Activated naive CD4-positive, alpha-beta T cell treated with anti-CD3 and anti-CD28 coated beads for 36 hours (primary cell): Measurements from ENCODE around the gene ASIC2. TPM values are rescaled to one million over a fixed set of nuclear protein-coding genes. Genes with fewer than 3 reads are reported as not detected.

Experiments
- CTCF ChIA-PET: fragments of 350-600 bp; sonication (Branson Sonifier 250); formaldehyde crosslinking; loops from one replicate; lab custom pipeline; 2021; ENCODE audit warnings: antibody characterized with exemption; lab: Charles Lee
- DNase-seq: peaks from one replicate; pipeline ENCODE4 v3.0.0-alpha.2; 2020
- H3K27ac Mint-ChIP-seq: one replicate; pipeline ENCODE4 v1.8.0; 2021; ENCODE audit warnings: mild to moderate bottlenecking, mixed read lengths
- H3K27me3 Mint-ChIP-seq: one replicate; pipeline ENCODE4 v1.8.0; 2021; ENCODE audit warnings: low read depth, mixed read lengths
- H3K36me3 Mint-ChIP-seq: one replicate; pipeline ENCODE4 v1.8.0; 2021; ENCODE audit warnings: low read depth, mixed read lengths
- H3K4me1 Mint-ChIP-seq: one replicate; pipeline ENCODE4 v1.8.0; 2021; ENCODE audit warnings: low read depth, mixed read lengths
- H3K4me3 Mint-ChIP-seq: one replicate; pipeline ENCODE4 v1.8.0; 2021; ENCODE audit warnings: mild to moderate bottlenecking, moderate library complexity, mixed read lengths
- H3K9me3 Mint-ChIP-seq: one replicate; pipeline ENCODE4 v1.8.0; 2021; ENCODE audit warnings: mixed read lengths
- intact Hi-C: fragments of 100-400 bp; cut with micrococcal nuclease; formaldehyde crosslinking; loops from one replicate; pipeline ENCODE4 v1.15.1; 2023
- total RNA-seq, 2 experiments: library from RNA; stranded (reverse); gene quantifications; one replicate each; pipeline ENCODE4 v1.2.3, GENCODE V29; 2021

Gene ASIC2
- total RNA-seq, 2 experiments from 2014 or later = not detected

GRCh38 chr17:33280162-33280943, 12.7 kb downstream of the ASIC2 start:
- intact Hi-C loops = no loop called here
- H3K4me3 Mint-ChIP-seq = no peak overlapping the region
- no peaks in the 10 kb centered on the region for H3K36me3 Mint-ChIP-seq
- CTCF ChIA-PET = no interaction called here
- H3K9me3 Mint-ChIP-seq = no peaks in the 10 kb centered on the region
- DNase-seq = no peak
- no peak overlapping the region for H3K27ac Mint-ChIP-seq
- peaks cover 7% of the 10 kb centered on the region for H3K27me3 Mint-ChIP-seq
- H3K4me1 Mint-ChIP-seq = no peaks in the 10 kb centered on the region

- no peaks in the 10 kb centered on the region for H3K4me1 Mint-ChIP-seq
- H3K27ac Mint-ChIP-seq = no peak overlapping the region
- H3K27me3 Mint-ChIP-seq = peaks cover 7% of the 10 kb centered on the region
- H3K36me3 Mint-ChIP-seq = no peaks in the 10 kb centered on the region
- no peak for DNase-seq
- H3K4me3 Mint-ChIP-seq = no peak overlapping the region
- CTCF ChIA-PET = interaction anchor here (0.6 kb wide), 1 partner anchor 10 kb away, joined by 3 read pairs; no protein-coding TSS in a partner anchor
- H3K9me3 Mint-ChIP-seq = no peaks in the 10 kb centered on the region
- intact Hi-C loops = no loop called here
These were observed 15.5 kb downstream of the ASIC2 start for GRCh38 chr17:33277436-33278100.

GRCh38 chr17:33273743-33274410, 19.2 kb downstream of the ASIC2 start:
- DNase-seq = no peak
- intact Hi-C loops = no loop called here
- Mint-ChIP-seq H3K4me3 (no peak overlapping the region), H3K36me3 (no peaks in the 10 kb centered on the region), H3K27ac (no peak overlapping the region), H3K9me3 (no peaks in the 10 kb centered on the region), H3K27me3 (peaks cover 2% of the 10 kb centered on the region), H3K4me1 (no peaks in the 10 kb centered on the region)
- CTCF ChIA-PET = no interaction called here

- H3K4me1 Mint-ChIP-seq = no peaks in the 10 kb centered on the region
- CTCF ChIA-PET = no interaction called here
- H3K4me3 Mint-ChIP-seq = no peak overlapping the region
- intact Hi-C loops = no loop called here
- H3K27ac Mint-ChIP-seq = no peak overlapping the region
- no peaks in the 10 kb centered on the region for H3K36me3 Mint-ChIP-seq
- peaks cover 2% of the 10 kb centered on the region for H3K27me3 Mint-ChIP-seq
- no peak for DNase-seq
- no peaks in the 10 kb centered on the region for H3K9me3 Mint-ChIP-seq
These were observed 19.8 kb downstream of the ASIC2 start for GRCh38 chr17:33273271-33273670.

GRCh38 chr17:33272438-33272837, 20.7 kb downstream of the ASIC2 start:
- H3K9me3 Mint-ChIP-seq = no peaks in the 10 kb centered on the region
- H3K36me3 Mint-ChIP-seq = no peaks in the 10 kb centered on the region
- CTCF ChIA-PET = no interaction called here
- no peaks in the 10 kb centered on the region for H3K27me3 Mint-ChIP-seq
- no peak for DNase-seq
- intact Hi-C loops = no loop called here
- no peaks in the 10 kb centered on the region for H3K4me1 Mint-ChIP-seq
- H3K27ac Mint-ChIP-seq = no peak overlapping the region
- H3K4me3 Mint-ChIP-seq = no peak overlapping the region

GRCh38 chr17:33269337-33270060, 23.6 kb downstream of the ASIC2 start:
- no peak for DNase-seq
- H3K36me3 Mint-ChIP-seq = no peaks in the 10 kb centered on the region
- no peak overlapping the region for H3K4me3 Mint-ChIP-seq
- CTCF ChIA-PET = no interaction called here
- intact Hi-C loops = no loop called here
- H3K9me3 Mint-ChIP-seq = no peaks in the 10 kb centered on the region
- no peak overlapping the region for H3K27ac Mint-ChIP-seq
- no peaks in the 10 kb centered on the region for H3K4me1 Mint-ChIP-seq
- H3K27me3 Mint-ChIP-seq = peaks cover 4% of the 10 kb centered on the region

GRCh38 chr17:33267851-33268548, 25.1 kb downstream of the ASIC2 start:
- no peak for DNase-seq
- Mint-ChIP-seq H3K27ac (no peak overlapping the region), H3K9me3 (no peaks in the 10 kb centered on the region), H3K27me3 (peaks cover 4% of the 10 kb centered on the region), H3K4me3 (no peak overlapping the region), H3K4me1 (no peaks in the 10 kb centered on the region), H3K36me3 (no peaks in the 10 kb centered on the region)
- intact Hi-C loops = no loop called here
- CTCF ChIA-PET = no interaction called here

GRCh38 chr17:33267271-33267790, 25.8 kb downstream of the ASIC2 start:
- Mint-ChIP-seq H3K27ac (no peak overlapping the region), H3K36me3 (no peaks in the 10 kb centered on the region), H3K4me1 (no peaks in the 10 kb centered on the region), H3K27me3 (peaks cover 4% of the 10 kb centered on the region), H3K9me3 (no peaks in the 10 kb centered on the region), H3K4me3 (no peak overlapping the region)
- intact Hi-C loops = no loop called here
- CTCF ChIA-PET = no interaction called here
- DNase-seq = no peak

GRCh38 chr17:33266611-33267010, 26.5 kb downstream of the ASIC2 start:
- intact Hi-C loops = no loop called here
- no peaks in the 10 kb centered on the region for H3K9me3 Mint-ChIP-seq
- CTCF ChIA-PET = no interaction called here
- no peak overlapping the region for H3K27ac Mint-ChIP-seq
- H3K27me3 Mint-ChIP-seq = peaks cover 4% of the 10 kb centered on the region
- H3K36me3 Mint-ChIP-seq = no peaks in the 10 kb centered on the region
- no peak for DNase-seq
- no peak overlapping the region for H3K4me3 Mint-ChIP-seq
- no peaks in the 10 kb centered on the region for H3K4me1 Mint-ChIP-seq

- no peak overlapping the region for H3K27ac Mint-ChIP-seq
- H3K9me3 Mint-ChIP-seq = no peaks in the 10 kb centered on the region
- peaks cover 4% of the 10 kb centered on the region for H3K27me3 Mint-ChIP-seq
- no peak overlapping the region for H3K4me3 Mint-ChIP-seq
- H3K36me3 Mint-ChIP-seq = no peaks in the 10 kb centered on the region
- intact Hi-C loops = no loop called here
- H3K4me1 Mint-ChIP-seq = no peaks in the 10 kb centered on the region
- DNase-seq = no peak
- CTCF ChIA-PET = no interaction called here
These were observed 27.0 kb downstream of the ASIC2 start for GRCh38 chr17:33266116-33266515.

GRCh38 chr17:33263396-33263795, 29.7 kb downstream of the ASIC2 start:
- intact Hi-C loops = no loop called here
- Mint-ChIP-seq H3K9me3 (no peaks in the 10 kb centered on the region), H3K27ac (no peak overlapping the region), H3K4me1 (no peaks in the 10 kb centered on the region), H3K36me3 (no peaks in the 10 kb centered on the region), H3K4me3 (no peak overlapping the region), H3K27me3 (peaks cover 9% of the 10 kb centered on the region)
- DNase-seq = no peak
- CTCF ChIA-PET = no interaction called here
